Left lung (tissue), 10 donors: ENCODE measurements around the gene RASA4. TPM values are rescaled to one million over a fixed set of nuclear protein-coding genes. Genes with fewer than 3 reads are reported as not detected.
A peak's percentile ranks its signal among the peaks of the same experiment; 100 is the strongest.
"Not testable (repeated sequence)": the region's sequence is repeated elsewhere in the genome, so short reads cannot be mapped to it uniquely, and the experiment has no call there.

Experiments used
- ATAC-seq: fragments of 200-7000 bp; cut with Tn5 transposase; one replicate; pipeline ENCODE4 v1.9.1; 2020; ENCODE audit warnings: moderate library complexity
- DNase-seq, 4 donors: peaks; one replicate each; pipeline ENCODE4 v3.0.0-alpha.2; 2013 to 2020
- H3K27ac ChIP-seq, 2 donors: fragments of 200-600 bp; sonication (generic) in 1 of 2; one replicate each; pipeline versions ENCODE4 v1.5.0 to v1.8.0; 2020 to 2021
- H3K27me3 ChIP-seq, 2 donors: fragments of 200-600 bp; sonication (generic) in 1 of 2; one replicate each; pipeline versions ENCODE4 v1.5.0 to v1.8.0; 2020 to 2021
- H3K36me3 ChIP-seq, 2 donors: fragments of 200-600 bp; sonication (generic) in 1 of 2; one replicate each; pipeline versions ENCODE4 v1.5.0 to v1.8.0; 2020 to 2021
- H3K4me1 ChIP-seq, 2 donors: fragments of 200-600 bp; one replicate each; pipeline ENCODE4 v1.8.0; 2021
- H3K4me3 ChIP-seq, 2 donors: fragments of 200-600 bp; sonication (generic) in 1 of 2; one replicate each; pipeline versions ENCODE4 v1.5.0 to v1.8.0; 2020 to 2021; ENCODE audit warnings: mild to moderate bottlenecking in 1 of 2
- H3K9me3 ChIP-seq, 2 donors: fragments of 200-600 bp; sonication (generic) in 1 of 2; one replicate each; pipeline versions ENCODE4 v1.5.0 to v1.8.0; 2020 to 2021
- intact Hi-C, 2 donors: fragments of 100-400 bp; cut with DNase I; formaldehyde crosslinking; loops; one replicate each; pipeline versions ENCODE4 v1.11.2 to v1.14.2; 2022
- polyA plus RNA-seq, 6 donors: library from polyadenylated mRNA; unstranded; fragments of 120-200 nt; gene quantifications; one replicate each; pipeline ENCODE4 v1.2.1, GENCODE V29; 2013; ENCODE audit not compliant: insufficient read length in 6 of 6
- total RNA-seq, 2 donors: library from RNA; stranded (reverse); fragmentation: NEBNext Ultra II Directional; extraction: Animal tissue kit (Norgen Biotek cat#: 25700); gene quantifications; one replicate each; pipeline ENCODE4 v1.2.1, GENCODE V29; 2021
- donor health status: DM: no; HTN: yes; CAD: no.
- donor health status: DM: no; HTN: no; CAD: no.

Gene RASA4
- total and polyA plus RNA-seq, 8 donors: 16.5 to 43.2 (median 29.3) TPM

DNA sequence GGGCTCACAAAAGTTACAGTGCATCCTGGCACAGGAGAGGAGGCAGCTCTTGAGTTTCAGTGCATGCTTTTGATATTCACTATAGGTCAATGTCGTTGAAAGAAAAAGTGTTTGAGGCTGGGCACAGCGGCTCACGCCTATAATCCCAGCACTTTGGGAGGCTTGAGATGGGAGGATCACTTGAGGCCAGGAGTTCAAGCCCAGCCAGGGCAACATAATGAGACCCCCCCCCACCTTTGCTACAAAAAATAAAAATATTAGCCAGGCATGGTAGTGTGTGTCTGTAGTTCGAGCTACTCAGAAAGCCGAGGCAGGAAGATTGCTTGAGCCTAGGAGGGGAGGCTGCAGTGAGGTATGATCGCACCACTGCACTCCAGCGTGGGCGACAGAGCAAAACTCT, 1.6 kb upstream of the RASA4 start:
- H3K9me3 ChIP-seq, H3K4me1 ChIP-seq, H3K36me3 ChIP-seq, intact Hi-C loops, H3K27ac ChIP-seq, H3K4me3 ChIP-seq, ATAC-seq, H3K27me3 ChIP-seq, DNase-seq: not testable (repeated sequence)

GRCh38 chr7:102615930-102616329, 626 bp downstream of the RASA4 start:
- intact Hi-C loops, H3K9me3 ChIP-seq, H3K4me3 ChIP-seq, DNase-seq, H3K27me3 ChIP-seq, H3K27ac ChIP-seq, H3K36me3 ChIP-seq, H3K4me1 ChIP-seq: not testable (repeated sequence)
- peak; percentile 10 for ATAC-seq

- intact Hi-C loops, ATAC-seq: not testable (repeated sequence)
Measured at GRCh38 chr7:102614873-102615272, 1.7 kb downstream of the RASA4 start.

GRCh38 chr7:102614346-102614697, 2.2 kb downstream of the RASA4 start:
- peak; percentile 51 for ATAC-seq
- H3K4me1 ChIP-seq, H3K36me3 ChIP-seq, H3K27ac ChIP-seq, intact Hi-C loops, H3K9me3 ChIP-seq, H3K4me3 ChIP-seq, H3K27me3 ChIP-seq, DNase-seq: not testable (repeated sequence)

More at GRCh38 chr7:102614873-102615272, 1.7 kb downstream of the RASA4 start:
- H3K9me3 ChIP-seq, H3K27me3 ChIP-seq, H3K36me3 ChIP-seq, H3K4me3 ChIP-seq, H3K27ac ChIP-seq, DNase-seq, H3K4me1 ChIP-seq: not testable (repeated sequence)

- H3K36me3 ChIP-seq, H3K4me3 ChIP-seq, H3K4me1 ChIP-seq, ATAC-seq, H3K27ac ChIP-seq, H3K27me3 ChIP-seq, H3K9me3 ChIP-seq, intact Hi-C loops: not testable (repeated sequence)
- DNase-seq: peak in 1 of 4 donors; percentile 32
Measured at GRCh38 chr7:102613575-102614345, 2.8 kb downstream of the RASA4 start.

DNA sequence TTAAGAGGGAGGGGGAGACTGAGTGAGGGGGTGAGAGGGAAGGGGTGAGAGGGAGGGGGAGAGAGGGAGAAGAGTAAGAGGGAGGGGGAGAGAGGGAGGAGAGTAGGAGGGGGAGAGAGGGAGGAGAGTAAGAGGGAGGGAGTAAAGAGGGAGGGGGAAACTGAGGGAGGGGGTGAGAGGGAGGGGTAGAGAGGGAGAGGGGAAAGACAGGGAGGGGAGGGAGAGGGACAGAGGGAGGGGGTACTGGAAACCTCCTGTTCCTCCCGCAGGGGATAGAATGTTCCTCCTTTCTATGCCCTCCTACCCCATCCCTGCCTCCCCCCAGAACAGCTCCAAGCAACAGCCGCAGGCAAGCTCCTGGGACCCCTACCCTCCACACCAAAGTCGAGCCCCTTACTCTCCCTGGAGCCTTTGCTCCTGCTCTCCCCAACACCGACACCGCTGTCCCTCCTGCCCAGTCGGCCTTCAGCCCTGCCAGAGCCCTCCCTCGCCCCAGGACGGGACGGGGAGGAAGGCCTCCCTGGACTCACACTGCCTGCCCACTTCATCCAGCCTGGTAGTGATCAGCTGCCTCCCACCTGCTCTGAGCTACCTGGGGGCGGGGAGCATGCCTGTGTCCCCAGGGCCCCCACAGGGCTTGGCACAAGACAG, 4.8 kb downstream of the RASA4 start:
- Histone ChIP-seq H3K27ac (peak overlapping the region; percentile 44 to 75), H3K4me3 (peak overlapping the region in 1 of 2 donors; percentile 23)
- peak in 3 of 4 donors; percentile 25 to 86 (median 36) for DNase-seq
- H3K36me3 ChIP-seq, H3K9me3 ChIP-seq, ATAC-seq, intact Hi-C loops, H3K4me1 ChIP-seq, H3K27me3 ChIP-seq: not testable (repeated sequence)

GRCh38 chr7:102611013-102611674, 5.4 kb downstream of the RASA4 start:
- H3K4me1 ChIP-seq, H3K9me3 ChIP-seq, intact Hi-C loops, H3K27ac ChIP-seq, DNase-seq, H3K4me3 ChIP-seq, H3K36me3 ChIP-seq, H3K27me3 ChIP-seq: not testable (repeated sequence)
- peak; percentile 55 for ATAC-seq

DNA sequence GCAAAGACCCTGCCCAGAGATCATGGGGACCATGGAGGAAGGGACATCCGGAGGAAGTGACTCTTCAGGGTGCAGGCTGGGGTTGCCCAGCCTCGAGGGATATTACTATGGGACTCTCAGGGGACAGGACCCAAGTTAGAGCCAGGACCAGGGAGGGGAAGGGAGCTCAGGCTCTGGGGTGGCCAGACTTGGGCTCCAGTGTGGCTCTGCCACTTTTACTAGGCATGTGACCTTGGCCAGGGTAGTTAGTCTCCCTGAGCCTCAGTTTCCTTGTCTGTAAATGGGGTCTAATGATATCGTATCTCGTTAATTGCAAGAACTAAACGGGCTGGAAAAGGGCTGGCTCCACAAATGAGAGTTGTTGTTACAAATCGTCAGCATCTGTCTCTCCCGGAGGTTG, 6.1 kb downstream of the RASA4 start:
- not testable (repeated sequence) for ATAC-seq, H3K36me3 ChIP-seq
- DNase-seq: peak in 2 of 4 donors; percentile 28 to 44

GRCh38 chr7:102609734-102610133, 6.8 kb downstream of the RASA4 start:
- intact Hi-C loops, H3K36me3 ChIP-seq, DNase-seq, ATAC-seq, H3K4me3 ChIP-seq, H3K9me3 ChIP-seq, H3K27me3 ChIP-seq, H3K4me1 ChIP-seq, H3K27ac ChIP-seq: not testable (repeated sequence)

More for the DNA sequence above, 6.1 kb downstream of the RASA4 start:
- intact Hi-C loops, H3K27ac ChIP-seq, H3K9me3 ChIP-seq, H3K4me1 ChIP-seq, H3K4me3 ChIP-seq, H3K27me3 ChIP-seq: not testable (repeated sequence)

GRCh38 chr7:102606848-102607247, 9.7 kb downstream of the RASA4 start:
- DNase-seq, H3K4me1 ChIP-seq, H3K36me3 ChIP-seq, ATAC-seq, H3K27me3 ChIP-seq, H3K27ac ChIP-seq, H3K4me3 ChIP-seq, H3K9me3 ChIP-seq, intact Hi-C loops: not testable (repeated sequence)

DNA sequence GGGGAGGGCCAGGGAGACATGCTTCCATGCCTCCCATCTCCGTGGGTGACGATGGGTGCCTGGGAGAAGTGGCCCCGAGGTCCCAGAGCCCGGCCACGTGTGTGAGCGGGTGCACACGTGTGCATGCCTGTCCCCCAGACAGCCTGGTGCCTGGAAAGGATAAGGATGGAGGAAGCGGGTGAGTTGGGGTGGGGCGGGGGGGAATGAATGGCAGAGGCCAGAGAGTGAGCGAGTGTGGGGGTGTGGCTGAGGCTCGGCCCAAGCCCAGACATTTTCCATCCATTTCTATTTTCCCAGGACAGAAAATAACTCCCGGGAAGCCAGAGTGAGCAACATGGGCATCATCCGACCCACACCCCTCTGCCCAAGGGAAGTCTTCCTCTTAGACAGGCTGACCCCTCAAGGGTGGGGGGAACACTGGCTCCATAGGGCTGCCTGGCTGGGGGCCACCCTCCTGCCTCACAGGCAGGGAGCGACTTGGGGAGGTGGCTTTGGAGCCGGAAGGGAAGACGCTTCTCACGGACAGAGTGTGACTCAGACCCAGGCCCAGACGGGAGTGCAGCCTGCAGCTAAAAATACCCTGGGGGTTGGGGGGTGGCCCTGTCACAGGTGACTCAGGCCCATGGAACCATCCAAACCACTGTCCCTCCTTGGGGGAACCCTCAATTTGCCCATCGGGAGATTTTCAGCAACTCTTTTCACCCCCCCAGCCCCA, 12.0 kb downstream of the RASA4 start:
- ATAC-seq: peak; percentile 30

GRCh38 chr7:102602317-102602716, 14.2 kb downstream of the RASA4 start:
- not testable (repeated sequence) for ATAC-seq, H3K4me3 ChIP-seq

More for the DNA sequence above, 12.0 kb downstream of the RASA4 start:
- H3K27ac ChIP-seq, DNase-seq, H3K36me3 ChIP-seq, H3K4me1 ChIP-seq, H3K9me3 ChIP-seq, H3K27me3 ChIP-seq, intact Hi-C loops, H3K4me3 ChIP-seq: not testable (repeated sequence)

DNA sequence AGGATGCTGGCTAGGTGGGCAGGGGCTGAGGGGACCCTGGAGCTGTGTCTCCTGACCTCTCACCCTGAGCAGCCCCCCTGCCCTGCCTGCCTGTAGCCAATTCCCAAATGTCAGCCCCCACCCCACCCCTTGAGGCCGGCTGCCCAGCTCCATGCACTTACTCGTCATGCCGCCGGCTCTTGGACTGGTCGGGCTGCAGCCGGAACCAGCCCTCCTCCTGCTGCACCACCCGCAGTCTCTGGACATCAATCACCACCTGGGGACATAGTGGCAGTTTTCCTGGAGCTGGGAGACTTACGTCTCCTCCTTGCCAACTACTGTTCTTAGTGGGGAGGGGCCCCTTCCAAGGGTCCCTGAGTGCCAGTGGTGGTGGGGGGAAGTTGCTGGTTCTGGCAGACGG, 16.9 kb downstream of the RASA4 start:
- H3K27ac ChIP-seq, H3K9me3 ChIP-seq, intact Hi-C loops, ATAC-seq, DNase-seq, H3K27me3 ChIP-seq, H3K36me3 ChIP-seq, H3K4me1 ChIP-seq, H3K4me3 ChIP-seq: not testable (repeated sequence)

More at GRCh38 chr7:102602317-102602716, 14.2 kb downstream of the RASA4 start:
- H3K36me3 ChIP-seq, H3K27me3 ChIP-seq, H3K4me1 ChIP-seq, DNase-seq, H3K9me3 ChIP-seq, intact Hi-C loops, H3K27ac ChIP-seq: not testable (repeated sequence)
